MM.1S (cell line): Measurements from ENCODE around the gene WDPCP.

Experiments
- CTCF ChIP-seq: fragments of 300-600 bp; sonication (generic); IDR thresholded peaks from 2 replicates; pipeline ENCODE4 v1.5.1; 2016; ENCODE audit warnings: antibody characterized with exemption, low read length, mixed read lengths
- EZH2 ChIP-seq: fragments of 300-600 bp; sonication (generic); optimal IDR thresholded peaks from 2 replicates; pipeline ENCODE3; 2017; ENCODE audit warnings: low read depth, mild to moderate bottlenecking, antibody characterized with exemption, low read length, mixed read lengths
- EZH2phosphoT487 ChIP-seq: fragments of 300-600 bp; sonication (generic); IDR thresholded peaks from 2 replicates; pipeline ENCODE4 v1.6.1; 2018; ENCODE audit warnings: antibody characterized with exemption, low read length

- TF ChIP-seq EZH2 (no peak), CTCF (no peak), EZH2phosphoT487 (no peak)
Observed at GRCh38 chr2:63581298-63581961, 6.8 kb downstream of the WDPCP start.
